Measurements from ENCODE around the gene ZFYVE1. TPM values are rescaled to one million over a fixed set of nuclear protein-coding genes. Genes with fewer than 3 reads are reported as not detected.

The ZFYVE1 gene
- total and polyA plus RNA-seq, 2 of the 13 experiments (the other 11 are each of a cell fraction or from before 2014, with no cell fraction given) = 2.6 to 5.3 TPM

GRCh38 chr14:73058224-73058921 is 31.5 kb upstream of the ZFYVE1 start, which contains the start of gene RBM25 (continued):
- TF ChIP-seq, protein P1, sequence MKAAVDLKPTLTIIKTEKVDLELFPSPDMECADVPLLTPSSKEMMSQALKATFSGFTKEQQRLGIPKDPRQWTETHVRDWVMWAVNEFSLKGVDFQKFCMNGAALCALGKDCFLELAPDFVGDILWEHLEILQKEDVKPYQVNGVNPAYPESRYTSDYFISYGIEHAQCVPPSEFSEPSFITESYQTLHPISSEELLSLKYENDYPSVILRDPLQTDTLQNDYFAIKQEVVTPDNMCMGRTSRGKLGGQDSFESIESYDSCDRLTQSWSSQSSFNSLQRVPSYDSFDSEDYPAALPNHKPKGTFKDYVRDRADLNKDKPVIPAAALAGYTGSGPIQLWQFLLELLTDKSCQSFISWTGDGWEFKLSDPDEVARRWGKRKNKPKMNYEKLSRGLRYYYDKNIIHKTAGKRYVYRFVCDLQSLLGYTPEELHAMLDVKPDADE (CRISPR knock-in tag; IDR thresholded peaks at IDR 0.05) = no peak
- TF ChIP-seq XRCC5 (optimal IDR thresholded peaks at IDR 0.05; ENCODE audit: low read length) = peak; percentile 96
- TF ChIP-seq CREBL2 (CRISPR knock-in tag; IDR thresholded peaks at IDR 0.05; ENCODE audit: borderline replicate concordance) = peak; percentile 70; the same call in 1 of the 2 replicates
- no peak for TF ChIP-seq NBN (conservative IDR thresholded peaks at IDR 0.05)
- peak; percentile 87 for TF ChIP-seq HDAC1 (CRISPR knock-in tag; IDR thresholded peaks at IDR 0.05)
- TF ChIP-seq ZFX (CRISPR knock-in tag; IDR thresholded peaks at IDR 0.05; ENCODE audit: low read depth) = peak; percentile 99
- TF ChIP-seq SNAI1 (CRISPR knock-in tag; IDR thresholded peaks at IDR 0.05; ENCODE audit: borderline replicate concordance) = no peak
- 0 out of 2 replicates have a peak, but pooled peaks have one; percentile 45 for TF ChIP-seq PAX8 (CRISPR knock-in tag; IDR thresholded peaks at IDR 0.05; ENCODE audit: borderline replicate concordance)
- TF ChIP-seq PHF5A (CRISPR knock-in tag; IDR thresholded peaks at IDR 0.05; ENCODE audit: low read depth, unreplicated experiment) = peak; percentile 96
- no peak; the same call in 1 of the 2 replicates for TF ChIP-seq ZNF121 (CRISPR knock-in tag; IDR thresholded peaks at IDR 0.05)
- no peak; the same call in 1 of the 2 replicates for TF ChIP-seq ZBTB4 (CRISPR knock-in tag; IDR thresholded peaks at IDR 0.05; ENCODE audit: borderline replicate concordance)
- peak; percentile 50; the same call in 1 of the 2 replicates for TF ChIP-seq SOX5 (CRISPR knock-in tag; IDR thresholded peaks at IDR 0.05; ENCODE audit: borderline replicate concordance)
- peak; percentile 67; the same call in 1 of the 2 replicates for TF ChIP-seq DZIP1 (CRISPR knock-in tag; IDR thresholded peaks at IDR 0.05)
- no peak for TF ChIP-seq SALL2 (CRISPR knock-in tag; IDR thresholded peaks at IDR 0.05)
- peak; percentile 78 for TF ChIP-seq DR1 (CRISPR knock-in tag; IDR thresholded peaks at IDR 0.05)
- TF ChIP-seq ZFP41 (CRISPR knock-in tag; IDR thresholded peaks at IDR 0.05; ENCODE audit: borderline replicate concordance) = no peak
- TF ChIP-seq HHEX (CRISPR knock-in tag; IDR thresholded peaks at IDR 0.05) = no peak
- no peak for TF ChIP-seq ZC3H13 (CRISPR knock-in tag; IDR thresholded peaks at IDR 0.05)
- no peak for TF ChIP-seq CBX2 (IDR thresholded peaks at IDR 0.05; ENCODE audit: low read depth, low read length)
- no peak for TF ChIP-seq CBX2 (CRISPR knock-in tag; IDR thresholded peaks at IDR 0.05; ENCODE audit: low read depth)
- TF ChIP-seq HBP1 (CRISPR knock-in tag; IDR thresholded peaks at IDR 0.05; ENCODE audit: low read depth) = peak; percentile 43; the same call in 1 of the 2 replicates

Data from HepG2 (cell line).